HFF-Myc (cell line): ENCODE data around the gene TAS2R13.

Experiments
- DNase-seq: peaks from one replicate; pipeline ENCODE4 v3.0.0-alpha.2; 2011; ENCODE audit warnings: low read depth; ENCODE audit errors: extremely low read depth
- H3K4me3 ChIP-seq: replicated peaks from 2 replicates; pipeline ENCODE4 v1.5.1; 2011; ENCODE audit warnings: low read depth, mild to moderate bottlenecking, control low read depth, low read length
- TF ChIP-seq, protein P1 (sequence below): IDR thresholded peaks from 2 replicates; pipeline ENCODE4 v1.5.1; 2012; ENCODE audit warnings: mild to moderate bottlenecking, low read depth, low read length, control low read depth; ENCODE audit errors: missing control alignments

The TAS2R13 gene

DNA sequence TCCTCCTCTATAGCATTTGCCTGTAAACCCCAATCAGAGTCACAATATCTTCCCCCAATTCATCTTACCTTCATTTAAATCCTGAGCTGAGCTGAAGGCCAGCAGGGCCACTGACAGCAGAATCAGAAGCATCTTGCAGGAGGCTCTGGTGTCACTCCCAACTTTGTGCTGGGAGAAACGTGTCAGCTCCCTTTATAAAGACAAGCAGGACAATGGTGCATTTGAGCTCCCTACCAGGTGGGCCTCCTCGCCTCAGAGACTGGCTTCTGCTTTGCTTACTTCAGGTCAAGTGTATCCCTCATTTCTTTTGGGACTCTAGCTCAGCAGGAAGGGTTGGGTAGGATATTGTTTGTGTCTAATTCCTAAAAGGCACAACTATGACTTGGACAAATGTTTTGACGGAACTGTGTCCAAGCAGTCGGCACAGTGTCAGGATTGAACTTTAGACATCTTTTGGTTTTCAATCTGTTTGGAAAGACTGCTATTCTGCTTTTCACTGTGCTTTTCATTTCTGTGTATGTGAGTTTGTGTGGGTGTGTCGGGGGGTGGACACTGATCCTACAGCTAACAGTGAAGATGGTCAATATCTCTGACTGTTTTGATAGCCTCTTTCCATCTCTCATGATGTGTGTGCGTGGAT, 25.2 kb downstream of the TAS2R13 start, which contains the start of gene PRH1:
PRH1 (minus strand) TSS at position 170 of the 640 bp plus-strand sequence; CDS start at position 132, 38 bp downstream.
- TF ChIP-seq, protein P1, sequence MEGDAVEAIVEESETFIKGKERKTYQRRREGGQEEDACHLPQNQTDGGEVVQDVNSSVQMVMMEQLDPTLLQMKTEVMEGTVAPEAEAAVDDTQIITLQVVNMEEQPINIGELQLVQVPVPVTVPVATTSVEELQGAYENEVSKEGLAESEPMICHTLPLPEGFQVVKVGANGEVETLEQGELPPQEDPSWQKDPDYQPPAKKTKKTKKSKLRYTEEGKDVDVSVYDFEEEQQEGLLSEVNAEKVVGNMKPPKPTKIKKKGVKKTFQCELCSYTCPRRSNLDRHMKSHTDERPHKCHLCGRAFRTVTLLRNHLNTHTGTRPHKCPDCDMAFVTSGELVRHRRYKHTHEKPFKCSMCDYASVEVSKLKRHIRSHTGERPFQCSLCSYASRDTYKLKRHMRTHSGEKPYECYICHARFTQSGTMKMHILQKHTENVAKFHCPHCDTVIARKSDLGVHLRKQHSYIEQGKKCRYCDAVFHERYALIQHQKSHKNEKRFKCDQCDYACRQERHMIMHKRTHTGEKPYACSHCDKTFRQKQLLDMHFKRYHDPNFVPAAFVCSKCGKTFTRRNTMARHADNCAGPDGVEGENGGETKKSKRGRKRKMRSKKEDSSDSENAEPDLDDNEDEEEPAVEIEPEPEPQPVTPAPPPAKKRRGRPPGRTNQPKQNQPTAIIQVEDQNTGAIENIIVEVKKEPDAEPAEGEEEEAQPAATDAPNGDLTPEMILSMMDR, result no peak
- DNase-seq, result no peak

DNA sequence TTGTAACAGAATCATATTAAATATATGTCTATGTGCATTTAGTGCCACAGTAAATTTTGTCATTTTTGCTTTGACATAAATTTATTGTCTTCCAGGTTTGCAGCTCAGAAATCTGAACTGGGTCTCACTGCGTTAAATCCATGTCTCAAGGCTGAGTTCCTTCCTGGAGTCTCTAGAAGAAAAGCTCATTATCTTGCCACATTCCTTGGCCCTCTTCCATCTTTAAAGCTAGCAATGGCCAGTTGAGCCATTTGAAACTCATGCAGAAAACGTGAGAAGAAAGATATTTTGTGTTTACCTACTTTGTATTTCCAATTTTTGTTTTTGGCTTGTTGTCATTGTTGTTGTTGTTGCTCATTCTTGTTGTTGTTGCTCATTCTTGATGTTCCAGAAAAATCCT, 36.0 kb downstream of the TAS2R13 start:
- DNase-seq, result no peak
- TF ChIP-seq, protein P1, result no peak

More for the DNA sequence above, 25.2 kb downstream of the TAS2R13 start, which contains the start of gene PRH1:
- H3K4me3 ChIP-seq, result no peak within 1 kb of the TSS

DNA sequence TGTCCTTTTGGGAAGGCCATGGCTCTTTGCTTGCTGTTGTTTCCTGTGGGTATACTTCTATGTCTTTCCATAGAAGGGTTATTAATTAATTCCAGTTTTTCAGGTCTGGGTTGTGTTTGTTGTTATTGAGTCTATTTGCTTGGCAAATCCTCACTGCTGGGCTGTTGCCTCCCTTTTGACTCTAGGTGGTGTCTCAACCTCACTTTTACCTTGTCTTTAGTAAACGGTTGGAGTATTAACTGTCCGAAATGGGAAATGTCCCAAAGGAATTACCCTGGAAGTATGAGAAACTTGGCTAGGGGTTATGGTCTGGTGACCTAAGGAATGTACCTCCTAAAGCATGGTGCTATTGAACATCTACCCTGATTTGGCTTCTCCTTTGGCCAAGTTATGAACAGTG, 42.0 kb downstream of the TAS2R13 start:
- TF ChIP-seq, protein P1, result peak; percentile 4
- H3K4me3 ChIP-seq, result no peak overlapping the region
- no peak for DNase-seq

More for the DNA sequence above, 36.0 kb downstream of the TAS2R13 start:
- no peak overlapping the region for H3K4me3 ChIP-seq

GRCh38 chr12:10863512-10864218, 45.7 kb downstream of the TAS2R13 start:
- no peak overlapping the region for H3K4me3 ChIP-seq
- no peak for DNase-seq
- TF ChIP-seq, protein P1, result no peak

- no peak overlapping the region for H3K4me3 ChIP-seq
- DNase-seq, result no peak
- TF ChIP-seq, protein P1, result no peak
Measured at GRCh38 chr12:10861366-10861765, 48.0 kb downstream of the TAS2R13 start.
